Measurements from ENCODE around the gene KCTD16.
A peak's percentile ranks its signal among the peaks of the same experiment; 100 is the strongest.

Gene KCTD16

DNA sequence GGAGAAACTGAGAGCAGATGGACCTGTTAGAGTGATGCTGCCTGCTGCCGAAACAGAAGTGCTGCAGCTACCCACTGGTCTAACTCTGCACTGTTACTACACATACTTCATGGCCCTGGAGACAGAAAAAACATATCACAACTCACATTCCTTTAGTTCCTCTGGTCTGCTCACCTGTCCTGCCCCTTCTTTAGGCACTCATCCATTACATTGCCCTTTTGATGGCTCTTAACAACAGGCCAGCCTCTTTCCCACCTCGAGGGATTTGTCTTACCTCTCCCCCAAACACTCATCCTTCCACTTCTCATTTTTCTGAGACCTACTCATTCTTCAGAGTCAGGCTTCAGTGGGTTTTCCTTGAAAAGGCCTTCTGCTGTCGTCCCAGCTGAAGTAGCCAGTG, 49.2 kb downstream of the KCTD16 start:
- no peak for DNase-seq

DNA sequence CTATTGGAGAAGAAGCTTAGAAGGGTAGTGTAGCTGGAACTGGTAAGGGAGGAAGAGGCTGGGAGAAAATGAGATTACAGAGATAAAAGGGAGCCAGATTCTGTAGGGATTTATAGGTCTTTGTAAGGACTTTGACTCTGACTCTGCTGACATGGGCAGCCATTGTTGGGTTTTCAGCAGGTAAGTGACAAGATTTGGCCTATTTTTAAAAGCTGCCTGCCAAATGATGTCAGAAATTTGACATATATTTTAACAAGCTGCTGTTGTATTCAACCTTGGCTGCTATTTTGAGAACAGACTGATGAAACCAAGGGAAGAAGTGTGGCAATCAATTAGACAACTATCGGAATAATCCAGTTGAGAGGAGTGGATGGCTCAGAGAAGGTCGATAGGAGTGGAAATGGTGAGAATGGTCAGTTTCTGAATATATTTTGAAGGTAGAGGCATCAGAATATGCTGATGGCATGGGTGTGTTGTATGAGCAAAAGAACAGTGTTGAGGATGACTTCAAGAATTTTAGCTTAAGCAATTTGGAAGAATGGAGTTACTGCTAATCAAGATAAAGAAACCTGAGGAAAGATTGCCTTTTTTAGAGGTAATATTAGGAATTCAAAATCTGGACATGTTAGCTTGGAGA, 56.8 kb downstream of the KCTD16 start:
- no peak for DNase-seq

DNA sequence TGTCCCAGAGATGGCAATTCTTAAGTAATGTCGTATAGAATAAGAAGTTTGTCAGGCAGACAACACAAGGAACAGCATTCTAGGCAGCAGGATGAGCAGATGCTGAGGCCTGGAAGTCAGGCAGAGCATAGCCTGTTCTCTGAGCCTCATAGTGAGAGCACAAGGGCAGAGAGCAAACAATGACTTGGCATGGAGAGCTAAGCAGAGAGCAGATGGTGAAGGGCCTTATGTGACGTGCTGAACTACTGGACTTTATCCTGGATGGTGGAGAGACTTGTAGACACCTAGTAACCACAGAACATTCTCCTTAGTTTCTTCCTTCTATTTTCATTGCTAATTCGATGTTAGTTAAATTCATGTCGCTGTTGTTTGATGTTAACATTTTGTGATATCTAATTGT, 60.1 kb downstream of the KCTD16 start:
- peak; percentile 35 for DNase-seq

DNA sequence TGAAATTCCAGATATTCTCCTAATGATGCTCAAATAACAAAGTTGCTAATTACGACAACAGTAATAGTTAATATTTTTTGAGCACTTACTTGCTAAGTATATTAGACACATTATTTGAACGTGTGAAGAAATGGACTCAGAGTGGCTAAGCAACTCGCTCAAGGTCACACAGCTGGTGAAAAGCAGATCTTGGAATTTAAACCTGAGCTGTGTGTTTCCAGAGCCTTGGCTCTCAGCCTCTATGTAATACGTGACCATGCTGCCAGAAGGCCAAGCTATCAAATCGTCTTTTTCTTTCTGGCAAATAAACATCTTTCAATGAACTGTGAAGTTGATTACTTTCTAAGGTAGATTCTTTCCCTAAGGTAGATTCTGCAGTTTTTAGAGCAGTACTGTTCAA, 61.6 kb downstream of the KCTD16 start:
- no peak for DNase-seq

DNA sequence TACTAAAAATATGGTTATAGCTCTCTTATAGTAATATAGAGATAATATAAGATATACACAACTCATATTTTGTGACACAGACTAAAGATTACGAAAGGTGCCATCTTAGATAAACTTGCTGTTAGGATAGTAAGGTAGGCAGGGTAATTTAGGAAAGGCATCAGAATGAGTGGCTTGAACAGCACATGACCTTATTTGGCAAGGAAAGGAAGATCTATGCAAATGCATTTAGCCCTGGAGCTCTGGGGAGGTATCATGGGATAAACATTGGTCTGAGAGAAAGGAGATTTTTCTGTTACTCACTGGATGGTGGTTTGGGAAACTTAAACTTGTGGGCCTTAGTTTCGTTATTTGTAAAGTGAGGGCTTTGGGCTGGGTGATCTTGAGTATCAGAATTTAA, 65.8 kb downstream of the KCTD16 start:
- no peak for DNase-seq

DNA sequence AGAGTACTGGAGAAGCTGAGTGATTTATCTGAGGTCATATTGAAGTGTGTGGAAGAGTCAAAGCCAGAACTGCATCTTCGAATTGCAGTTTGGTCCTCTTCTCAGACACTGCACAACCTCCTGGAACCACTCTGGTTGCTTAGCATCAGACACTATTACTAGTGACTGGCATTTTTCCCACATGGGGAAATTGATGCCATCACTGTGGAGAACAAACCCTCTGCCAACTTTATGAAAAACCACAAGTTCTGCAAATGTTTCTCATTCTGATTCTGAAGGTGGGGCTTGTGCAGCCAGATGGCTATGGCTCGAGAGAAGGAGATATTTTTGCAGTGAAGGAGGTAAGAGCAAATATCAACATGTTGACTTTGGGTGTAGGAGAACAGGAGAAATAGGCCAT, 67.2 kb downstream of the KCTD16 start:
- DNase-seq, result no peak

DNA sequence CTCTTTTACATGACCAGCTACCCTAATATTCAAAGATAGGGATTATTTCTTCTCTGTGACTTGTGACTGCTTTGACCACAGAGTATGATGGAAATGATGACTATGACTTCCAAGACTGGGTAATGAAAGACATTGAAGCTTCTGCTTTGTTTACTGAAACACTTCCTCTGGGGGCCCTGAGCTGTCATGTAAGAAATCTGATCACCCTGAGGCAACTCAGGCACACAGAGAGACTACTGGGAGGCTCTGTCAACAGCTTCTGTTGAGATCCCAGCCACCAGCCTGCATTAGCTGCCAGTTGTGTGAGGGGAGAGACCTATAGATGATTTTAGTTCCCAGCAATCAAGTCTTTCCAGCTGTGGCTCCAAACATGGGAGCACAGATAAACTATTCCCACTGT, 76.5 kb downstream of the KCTD16 start:
- DNase-seq, result no peak

DNA sequence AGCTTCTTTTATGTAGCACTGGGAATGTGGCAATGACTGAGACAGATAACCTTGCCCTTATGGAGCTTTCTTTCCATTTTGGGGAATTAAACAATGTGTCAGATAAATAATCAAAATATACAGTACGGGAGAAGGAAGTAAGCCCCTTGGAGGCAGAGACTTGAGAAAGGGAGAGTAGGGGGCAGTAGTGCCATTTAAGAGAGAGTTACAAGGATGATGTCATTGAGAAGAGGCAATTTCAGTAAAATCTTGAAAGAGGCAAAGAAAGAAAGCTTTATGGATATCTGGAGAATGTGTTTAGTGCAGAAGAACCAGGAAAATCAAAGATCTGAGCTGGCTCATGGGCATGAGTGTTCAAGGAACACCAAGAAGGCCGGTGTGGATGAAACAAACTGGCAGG, 77.3 kb downstream of the KCTD16 start:
- DNase-seq, result no peak

DNA sequence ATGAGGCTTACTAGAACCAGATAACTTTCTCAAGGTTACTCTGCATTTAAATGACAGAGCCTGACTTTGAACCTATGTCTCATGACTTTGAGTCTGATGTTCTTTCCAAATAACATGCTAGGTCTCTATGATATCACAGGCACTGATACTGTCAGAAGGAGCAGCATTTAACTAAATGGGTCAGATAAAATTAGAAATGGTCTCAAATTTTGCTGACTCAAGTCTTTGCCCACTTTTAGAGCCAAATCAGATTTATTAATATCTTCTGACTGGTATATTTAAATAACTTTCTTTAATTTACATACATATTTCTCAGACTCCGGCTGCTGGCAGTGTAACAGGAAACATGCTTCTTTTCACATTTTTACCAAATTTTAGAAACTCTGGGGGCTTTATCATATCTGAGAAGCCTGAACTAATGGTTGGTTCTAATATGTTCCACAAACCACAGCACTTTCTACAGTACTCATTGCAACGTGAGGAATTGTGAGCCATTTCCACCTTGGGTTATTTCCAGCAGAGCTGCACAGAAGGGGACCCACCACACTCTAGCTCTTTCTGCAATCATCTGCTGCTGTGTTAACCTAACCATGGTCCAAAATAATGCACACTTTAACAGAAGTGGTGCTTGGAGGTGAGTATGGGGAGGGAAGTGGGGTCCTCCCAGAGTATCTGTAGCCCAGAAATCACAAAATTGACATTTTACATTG, 79.2 kb downstream of the KCTD16 start:
- DNase-seq, result no peak

DNA sequence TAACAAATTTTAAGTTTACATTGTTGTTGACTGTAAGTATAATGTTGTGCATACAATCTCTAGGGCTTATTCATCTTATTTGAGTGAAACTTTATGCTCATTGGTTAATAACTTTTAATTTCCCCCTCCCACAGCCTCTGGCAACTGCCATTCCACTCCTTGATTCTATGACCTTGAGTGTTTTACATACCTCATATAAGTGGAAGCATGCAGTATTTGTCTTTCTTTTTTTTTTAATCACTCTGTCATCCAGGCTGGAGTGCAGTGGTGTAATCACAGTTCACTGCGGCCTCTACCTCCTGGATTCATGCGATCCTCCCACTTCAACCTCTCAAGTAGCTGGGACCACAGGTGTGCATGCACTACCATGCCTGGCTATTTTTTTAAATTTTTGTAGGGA, 83.9 kb downstream of the KCTD16 start:
- DNase-seq, result no peak

DNA sequence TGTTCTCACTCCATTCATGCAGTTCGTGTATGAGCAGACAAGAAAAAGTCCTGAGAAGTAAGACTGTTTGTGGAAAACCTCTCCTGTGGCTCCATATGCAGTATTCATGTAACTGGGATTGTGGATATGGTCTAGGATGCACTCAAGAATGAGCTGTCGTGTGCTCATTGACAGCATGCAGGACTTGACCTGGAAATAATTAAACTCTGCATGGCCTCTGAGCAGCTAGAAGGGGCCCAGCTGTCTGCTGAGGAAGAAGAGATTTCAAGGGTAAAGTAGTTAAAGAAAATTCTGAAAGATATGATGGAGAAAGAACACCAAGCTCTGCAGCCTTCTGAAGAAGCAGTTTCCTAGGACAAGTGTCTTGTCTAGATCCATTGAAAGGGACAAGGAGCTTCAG, 89.4 kb downstream of the KCTD16 start:
- DNase-seq, result no peak

DNA sequence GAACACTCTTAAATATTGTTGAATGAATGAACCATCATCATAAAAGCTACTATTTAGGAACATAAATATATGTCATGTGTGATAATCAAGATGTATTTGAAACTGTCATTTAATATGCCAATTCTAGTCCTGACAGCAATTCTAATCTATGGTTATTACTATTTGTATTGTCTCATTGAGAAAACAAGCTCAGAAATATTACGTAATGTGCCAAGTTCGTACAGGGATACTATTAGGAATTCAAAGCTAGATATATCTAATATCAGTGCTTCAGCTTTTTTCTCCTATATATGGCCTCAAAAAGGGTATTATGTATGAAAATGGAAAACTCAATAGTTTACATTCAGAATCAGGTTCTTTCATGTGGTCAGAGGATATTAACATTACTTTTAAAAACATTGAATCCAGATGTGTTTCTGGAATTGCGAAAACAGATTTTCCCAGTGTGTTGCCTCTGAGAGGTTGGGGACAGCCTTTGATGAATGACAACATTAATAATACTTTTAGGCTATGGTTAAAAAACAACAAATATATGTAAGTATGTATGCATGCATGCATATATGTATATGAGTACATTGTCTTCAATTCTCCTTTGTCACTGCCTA, 95.1 kb downstream of the KCTD16 start:
- DNase-seq, result no peak

DNA sequence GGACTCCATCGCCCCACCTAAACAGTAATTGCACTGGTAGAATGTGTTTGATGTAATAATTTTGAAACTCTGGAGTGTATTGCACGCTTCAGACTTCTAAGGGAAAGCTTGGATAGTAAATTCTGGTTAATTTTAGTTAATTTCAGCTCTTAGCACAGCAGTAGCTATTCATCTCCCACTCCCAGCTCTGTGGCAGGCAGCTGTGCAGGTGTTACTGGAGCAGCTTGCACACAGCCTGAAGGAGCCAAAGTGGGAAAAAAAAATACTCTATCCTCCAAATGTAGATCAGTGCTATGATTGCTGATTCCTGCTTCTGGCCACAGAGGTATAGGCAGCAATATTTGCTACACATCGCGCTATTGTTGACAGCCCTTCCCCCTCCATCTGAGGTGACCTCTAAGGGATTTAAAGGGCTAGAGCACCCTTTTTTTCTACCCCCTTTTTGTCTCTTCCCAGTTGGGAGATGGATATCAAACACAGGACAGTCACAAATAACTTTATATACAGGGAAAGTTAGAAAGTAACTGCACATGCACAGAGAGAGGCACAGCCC, 97.4 kb downstream of the KCTD16 start:
- DNase-seq, result no peak

DNA sequence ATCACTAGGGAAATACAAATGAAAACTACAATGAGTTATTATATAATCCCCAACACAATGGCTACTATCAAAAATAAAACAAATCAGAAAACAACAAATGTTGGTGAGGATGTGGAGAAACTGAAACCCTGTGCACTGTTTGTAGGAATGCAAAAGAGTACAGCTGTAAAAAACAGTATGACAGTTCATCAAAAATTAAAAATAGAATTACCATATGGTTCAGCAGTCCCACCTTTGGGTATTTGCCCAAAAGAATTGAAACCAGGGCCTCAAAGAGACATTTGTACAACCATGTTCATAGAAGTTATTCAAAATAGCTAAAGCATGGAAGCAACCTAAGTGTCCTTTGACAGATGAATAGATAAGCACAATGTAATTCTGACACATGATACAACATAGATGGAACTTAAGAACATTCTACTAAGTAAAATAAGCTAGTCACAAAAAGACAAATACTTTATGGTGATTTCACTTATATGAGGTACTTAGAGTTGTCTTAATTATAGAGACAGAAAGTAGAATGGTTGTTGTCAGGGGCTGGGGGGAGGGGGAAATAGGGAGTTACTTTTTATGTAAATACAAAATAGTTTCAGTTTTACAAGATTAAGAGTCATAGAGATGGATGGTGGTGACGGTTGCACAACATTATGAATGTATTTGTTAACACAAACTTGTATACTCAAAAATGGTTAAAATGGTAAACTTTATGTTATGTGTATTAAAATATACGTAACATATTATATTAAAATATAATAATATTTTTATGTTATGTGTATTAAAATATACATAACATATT, 102.8 kb downstream of the KCTD16 start:
- no peak for DNase-seq

DNA sequence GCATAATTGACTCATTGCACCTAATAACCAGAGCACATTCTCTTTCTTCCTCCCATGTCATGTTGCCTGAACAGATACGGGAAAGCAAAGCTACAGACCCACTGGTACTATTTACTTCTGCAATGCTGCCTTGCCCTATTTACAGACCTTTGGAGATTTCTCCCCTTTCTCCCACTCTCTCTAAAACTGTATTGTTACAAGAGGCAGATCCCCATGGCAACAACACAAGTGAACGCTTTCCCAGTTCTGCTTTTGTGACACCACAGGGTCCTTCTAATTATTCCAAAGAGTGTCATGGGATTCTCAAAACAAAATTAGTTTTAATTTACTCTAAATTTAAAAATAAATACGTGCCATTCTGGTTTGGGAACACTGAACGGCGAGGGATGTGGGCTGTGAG, 104.7 kb downstream of the KCTD16 start:
- DNase-seq, result no peak

DNA sequence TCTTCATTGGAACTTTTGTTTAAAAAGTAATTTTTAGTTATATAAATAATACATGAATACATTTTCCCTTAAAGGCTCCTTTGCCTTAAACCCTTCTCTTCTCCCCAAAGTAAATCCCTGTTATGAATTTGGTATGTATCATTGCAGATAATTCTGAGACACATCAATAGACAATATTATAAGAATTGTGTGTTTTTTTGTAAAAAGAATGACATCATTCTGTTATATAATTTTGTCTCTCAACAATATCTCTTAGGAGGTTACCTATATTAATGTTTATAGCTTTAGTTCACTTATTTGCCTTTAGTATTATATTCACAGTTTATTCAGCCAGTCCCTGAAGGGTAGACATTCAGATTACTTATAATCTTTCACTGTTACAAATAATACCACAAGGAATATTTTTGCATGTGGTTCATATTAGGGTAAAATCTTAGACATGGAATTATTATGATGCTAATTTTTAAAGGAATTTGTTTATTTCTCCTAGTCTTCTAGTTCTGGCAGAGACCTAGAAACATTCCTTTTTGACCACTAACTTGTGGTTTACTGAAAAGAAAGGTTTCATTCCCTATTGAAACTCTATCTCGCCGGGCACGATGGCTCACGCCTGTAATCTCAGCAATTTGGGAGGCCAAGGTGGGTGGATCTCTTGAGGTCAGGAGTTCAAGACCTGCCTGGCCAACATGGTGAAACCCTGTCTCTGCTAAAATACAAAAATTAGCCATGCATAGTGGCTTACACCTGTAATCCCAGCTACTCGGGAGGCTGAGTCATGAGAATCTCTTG, 105.6 kb downstream of the KCTD16 start:
- DNase-seq, result no peak

DNA sequence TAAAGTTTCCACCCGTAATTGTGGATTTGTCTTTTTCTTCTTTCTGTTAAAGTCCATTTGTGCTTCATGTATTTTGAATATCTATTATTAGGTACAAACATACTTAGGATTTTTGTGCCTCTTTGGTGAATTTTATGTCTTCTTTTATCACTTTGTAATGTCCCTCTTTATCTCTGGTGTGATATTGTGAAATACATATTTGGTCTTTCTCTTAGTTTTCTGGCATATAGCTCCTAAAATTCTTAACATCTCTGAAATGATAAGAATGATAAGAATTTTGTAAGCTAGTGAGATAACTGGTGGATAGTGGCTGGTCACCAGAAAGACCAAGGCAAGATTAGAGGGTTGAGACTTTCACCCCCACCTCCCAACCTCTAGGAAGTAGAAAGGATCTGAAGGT, 111.1 kb downstream of the KCTD16 start:
- no peak for DNase-seq

DNA sequence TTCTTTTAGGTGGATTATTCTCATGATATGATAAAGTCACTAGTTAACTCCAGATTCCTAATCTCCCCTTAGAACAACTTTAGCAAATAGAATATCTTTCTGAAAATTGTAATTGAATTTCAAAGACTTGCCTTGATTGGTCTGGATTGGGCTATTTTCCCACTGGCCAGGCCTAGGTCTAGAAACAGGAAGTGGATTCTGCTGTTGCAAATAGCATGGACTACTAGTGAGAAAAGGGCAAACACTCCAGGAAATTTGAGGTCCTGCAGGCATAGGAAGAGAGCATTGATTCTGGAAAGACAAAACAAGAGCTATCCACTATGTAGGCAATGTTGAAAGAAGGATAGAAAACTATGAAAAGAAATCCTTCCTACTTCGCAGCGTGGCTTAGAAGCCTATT, 113.4 kb downstream of the KCTD16 start:
- no peak for DNase-seq

DNA sequence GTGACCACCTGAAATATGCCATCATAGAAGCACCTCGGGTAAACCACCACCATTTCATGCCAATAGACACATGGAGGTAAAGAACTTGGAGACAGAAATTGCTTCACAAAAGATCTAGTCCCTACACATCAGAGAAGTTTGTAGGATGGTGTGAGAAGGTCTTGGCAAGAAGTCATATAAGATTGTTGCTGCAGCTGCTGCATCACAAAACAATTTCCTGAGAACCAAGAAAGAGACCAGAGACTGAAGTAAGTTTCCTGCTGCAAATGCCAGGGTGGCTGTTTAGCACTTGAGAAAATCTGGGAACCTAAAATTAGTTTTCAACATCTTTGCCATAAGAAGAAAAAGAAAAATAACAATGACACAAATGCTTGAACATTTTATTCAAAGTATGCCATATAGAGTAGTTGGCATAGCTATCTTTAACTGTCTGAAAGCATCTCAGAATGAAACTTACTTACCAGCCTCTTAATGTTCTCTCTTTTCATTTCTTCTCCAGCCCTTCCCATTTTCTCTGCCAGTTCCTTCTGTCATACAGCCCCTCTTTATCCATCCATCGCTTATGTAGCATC, 114.3 kb downstream of the KCTD16 start:
- no peak for DNase-seq

DNA sequence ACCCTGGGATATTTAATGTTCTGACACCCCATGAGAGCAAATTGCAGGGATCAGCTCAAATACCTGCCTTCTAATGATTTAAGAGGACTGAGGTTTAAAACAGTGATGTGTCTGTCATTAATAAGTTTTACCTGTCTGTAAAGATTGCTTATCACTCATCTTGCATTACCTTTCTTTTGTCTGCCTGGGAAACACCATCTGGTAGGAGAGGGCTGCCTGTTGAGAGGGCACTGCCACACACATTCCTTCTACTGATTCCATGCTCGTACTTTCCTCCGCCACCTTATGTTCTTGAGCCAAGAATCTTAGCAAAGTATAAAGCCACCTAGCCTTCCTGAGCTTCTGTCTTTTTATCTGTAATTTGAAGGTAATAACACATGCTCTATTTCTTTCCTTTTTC, 118.6 kb downstream of the KCTD16 start:
- no peak for DNase-seq

DNA sequence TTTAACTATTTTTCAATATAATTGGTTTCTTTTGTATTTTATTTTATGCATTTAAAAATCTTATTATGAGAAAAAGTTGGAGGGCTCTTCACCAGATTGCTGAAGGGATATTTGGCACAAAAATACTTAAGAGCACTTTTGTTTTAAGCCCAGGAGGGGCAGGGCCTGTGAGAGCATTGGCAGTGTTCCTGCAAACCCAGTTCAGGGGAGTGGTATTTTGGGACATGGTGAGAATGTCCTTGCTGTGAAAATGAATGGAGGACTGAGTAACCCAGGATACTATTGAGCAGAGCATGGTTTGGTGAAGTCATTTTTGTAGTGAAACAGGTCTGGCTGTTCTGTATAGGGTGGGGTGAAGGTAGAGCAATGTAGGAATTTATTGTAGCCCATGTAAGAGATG, 121.4 kb downstream of the KCTD16 start:
- DNase-seq, result no peak

DNA sequence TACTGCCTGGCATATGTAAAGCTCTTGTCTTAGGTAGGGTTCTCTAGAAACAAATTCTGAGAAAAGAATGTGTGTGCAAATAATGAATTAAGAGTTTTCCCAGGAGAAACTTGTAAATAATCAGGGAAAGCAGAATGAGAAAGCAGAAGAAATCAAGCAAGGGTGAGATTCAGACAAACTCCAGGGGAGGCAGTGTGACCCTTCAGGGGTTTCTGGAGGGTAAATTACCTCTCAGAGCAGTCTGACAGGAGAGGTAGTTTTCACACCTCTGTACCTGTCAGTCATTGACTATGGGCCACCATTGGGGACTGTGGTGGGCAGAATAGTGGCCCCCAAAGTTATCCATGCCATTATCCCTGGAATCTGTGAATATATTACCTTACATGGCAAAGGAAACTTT, 124.6 kb downstream of the KCTD16 start:
- DNase-seq, result no peak

All from NCI-H524 treated with DMSO at 0.1 percent for 48 hours (cell line).